GM13976 (cell line): ENCODE data around the gene SPC24.
"Not testable (repeated sequence)": the region's sequence is repeated elsewhere in the genome, so short reads cannot be mapped to it uniquely, and the experiment has no call there.

Source experiments
- DNase-seq: peaks from one replicate; pipeline ENCODE4 v3.0.0; 2012; ENCODE audit warnings: low spot score
- in situ Hi-C: fragments of 300-500 bp; cut with MboI; formaldehyde crosslinking; loops from one replicate; pipeline ENCODE4 v1.12.0; 2022; ENCODE audit warnings: low sequenced_read_pairs, mixed read lengths, inconsistent platforms; ENCODE audit not compliant: unreplicated experiment
- TF ChIP-seq, protein P1 (sequence below): IDR thresholded peaks from 2 replicates; pipeline ENCODE4 v1.5.1; 2012; ENCODE audit warnings: borderline replicate concordance, mild to moderate bottlenecking; ENCODE audit not compliant: insufficient read depth; ENCODE audit errors: extremely low read depth, missing control alignments, control extremely low read depth

Gene SPC24

DNA sequence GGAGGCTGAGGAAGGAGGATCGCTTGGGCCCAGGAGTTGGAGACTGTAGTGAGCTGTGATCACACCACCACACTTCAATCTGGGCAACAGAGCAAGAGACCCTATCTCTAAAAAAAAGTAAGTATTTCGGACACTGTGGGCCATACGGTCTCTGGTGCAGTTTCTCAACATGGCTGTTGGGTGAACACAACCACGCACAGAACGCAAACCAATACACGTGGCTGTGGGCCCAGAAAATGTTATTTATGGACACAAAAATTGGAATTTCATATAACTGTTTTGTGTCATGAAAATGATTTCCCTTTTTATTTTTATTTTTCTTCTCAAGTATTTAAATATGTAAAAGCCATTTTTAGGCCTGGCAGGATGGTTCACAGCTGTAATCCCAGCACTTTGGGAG lies 46.8 kb downstream of the SPC24 start:
- in situ Hi-C loops: no loop called here
- DNase-seq: no peak
- TF ChIP-seq, protein P1, sequence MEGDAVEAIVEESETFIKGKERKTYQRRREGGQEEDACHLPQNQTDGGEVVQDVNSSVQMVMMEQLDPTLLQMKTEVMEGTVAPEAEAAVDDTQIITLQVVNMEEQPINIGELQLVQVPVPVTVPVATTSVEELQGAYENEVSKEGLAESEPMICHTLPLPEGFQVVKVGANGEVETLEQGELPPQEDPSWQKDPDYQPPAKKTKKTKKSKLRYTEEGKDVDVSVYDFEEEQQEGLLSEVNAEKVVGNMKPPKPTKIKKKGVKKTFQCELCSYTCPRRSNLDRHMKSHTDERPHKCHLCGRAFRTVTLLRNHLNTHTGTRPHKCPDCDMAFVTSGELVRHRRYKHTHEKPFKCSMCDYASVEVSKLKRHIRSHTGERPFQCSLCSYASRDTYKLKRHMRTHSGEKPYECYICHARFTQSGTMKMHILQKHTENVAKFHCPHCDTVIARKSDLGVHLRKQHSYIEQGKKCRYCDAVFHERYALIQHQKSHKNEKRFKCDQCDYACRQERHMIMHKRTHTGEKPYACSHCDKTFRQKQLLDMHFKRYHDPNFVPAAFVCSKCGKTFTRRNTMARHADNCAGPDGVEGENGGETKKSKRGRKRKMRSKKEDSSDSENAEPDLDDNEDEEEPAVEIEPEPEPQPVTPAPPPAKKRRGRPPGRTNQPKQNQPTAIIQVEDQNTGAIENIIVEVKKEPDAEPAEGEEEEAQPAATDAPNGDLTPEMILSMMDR: no peak

DNA sequence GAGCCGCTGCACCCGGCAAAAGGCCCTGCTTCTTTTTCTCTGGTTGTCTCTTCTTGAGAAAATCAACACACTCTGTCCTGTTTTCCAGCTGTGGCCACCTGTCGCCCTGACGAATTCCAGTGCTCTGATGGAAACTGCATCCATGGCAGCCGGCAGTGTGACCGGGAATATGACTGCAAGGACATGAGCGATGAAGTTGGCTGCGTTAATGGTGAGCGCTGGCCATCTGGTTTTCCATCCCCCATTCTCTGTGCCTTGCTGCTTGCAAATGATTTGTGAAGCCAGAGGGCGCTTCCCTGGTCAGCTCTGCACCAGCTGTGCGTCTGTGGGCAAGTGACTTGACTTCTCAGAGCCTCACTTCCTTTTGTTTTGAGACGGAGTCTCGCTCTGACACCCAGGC lies 49.1 kb downstream of the SPC24 start:
- in situ Hi-C loops: no loop called here

DNA sequence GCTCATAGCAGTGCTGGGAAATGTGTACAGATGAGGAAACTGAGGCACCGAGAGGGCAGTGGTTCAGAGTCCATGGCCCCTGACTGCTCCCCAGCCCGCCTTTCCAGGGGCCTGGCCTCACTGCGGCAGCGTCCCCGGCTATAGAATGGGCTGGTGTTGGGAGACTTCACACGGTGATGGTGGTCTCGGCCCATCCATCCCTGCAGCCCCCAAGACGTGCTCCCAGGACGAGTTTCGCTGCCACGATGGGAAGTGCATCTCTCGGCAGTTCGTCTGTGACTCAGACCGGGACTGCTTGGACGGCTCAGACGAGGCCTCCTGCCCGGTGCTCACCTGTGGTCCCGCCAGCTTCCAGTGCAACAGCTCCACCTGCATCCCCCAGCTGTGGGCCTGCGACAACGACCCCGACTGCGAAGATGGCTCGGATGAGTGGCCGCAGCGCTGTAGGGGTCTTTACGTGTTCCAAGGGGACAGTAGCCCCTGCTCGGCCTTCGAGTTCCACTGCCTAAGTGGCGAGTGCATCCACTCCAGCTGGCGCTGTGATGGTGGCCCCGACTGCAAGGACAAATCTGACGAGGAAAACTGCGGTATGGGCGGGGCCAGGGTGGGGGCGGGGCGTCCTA lies 50.5 kb downstream of the SPC24 start:
- TF ChIP-seq, protein P1: no peak
- DNase-seq: no peak
- in situ Hi-C loops: no loop called here

More for the DNA sequence above, 49.1 kb downstream of the SPC24 start:
- DNase-seq: no peak
- TF ChIP-seq, protein P1: no peak

DNA sequence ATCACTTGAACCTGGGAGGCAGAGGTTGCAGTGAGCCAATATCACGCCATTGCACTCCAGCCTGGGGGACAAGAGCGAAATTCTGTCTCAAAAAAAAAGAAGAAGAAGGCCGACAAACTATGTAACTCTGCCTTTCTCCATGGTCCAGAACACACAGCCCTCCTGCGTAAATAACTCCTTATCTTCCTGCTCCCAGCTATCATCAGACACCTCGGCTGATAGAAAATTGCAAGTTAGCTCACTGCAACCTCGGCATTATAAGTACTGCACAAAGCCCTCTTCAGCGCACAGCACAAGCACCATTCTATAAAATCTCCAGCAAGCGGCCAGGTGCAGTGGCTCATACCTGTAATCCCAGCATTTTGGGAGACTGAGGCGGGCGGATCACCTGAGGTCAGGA lies 51.9 kb downstream of the SPC24 start:
- DNase-seq, in situ Hi-C loops: not testable (repeated sequence)

DNA sequence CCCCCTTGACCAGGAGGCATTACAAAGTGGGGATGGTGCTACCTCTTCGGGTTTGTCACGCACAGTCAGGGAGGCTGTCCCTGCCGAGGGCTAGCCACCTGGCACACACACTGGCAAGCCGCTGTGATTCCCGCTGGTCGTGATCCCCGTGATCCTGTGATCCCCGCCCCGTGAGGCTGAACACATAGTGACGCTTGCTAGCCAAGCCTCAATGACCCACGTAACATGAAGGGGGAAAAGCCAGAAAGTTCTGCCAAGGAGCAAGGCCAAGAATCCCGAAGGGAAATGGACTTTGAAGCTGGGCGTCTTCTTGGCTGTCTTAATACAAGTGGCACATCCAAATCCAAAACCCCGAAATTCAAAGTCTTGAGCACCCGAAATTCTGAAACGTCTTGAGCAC lies 52.6 kb downstream of the SPC24 start:
- DNase-seq: no peak
- TF ChIP-seq, protein P1: no peak
- in situ Hi-C loops: no loop called here

DNA sequence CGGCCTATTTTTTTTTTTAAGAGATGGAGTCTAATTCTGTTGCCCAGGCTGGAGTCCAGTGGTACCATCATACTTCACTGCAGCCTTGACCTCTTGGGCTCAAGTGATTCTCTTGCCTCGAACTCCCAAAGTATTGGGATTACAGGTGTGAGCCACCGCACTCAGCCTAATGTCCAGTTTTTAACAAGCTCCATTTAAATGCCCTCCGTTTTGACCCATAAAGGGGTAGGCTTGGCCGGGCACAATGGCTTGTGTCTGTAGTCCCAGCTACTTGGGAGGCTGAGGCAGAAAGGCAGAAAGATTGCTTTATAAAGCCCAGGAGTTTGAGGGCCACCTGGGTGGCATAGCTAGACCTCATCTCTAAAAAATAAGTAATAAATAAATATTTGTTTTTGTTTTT lies 54.5 kb downstream of the SPC24 start:
- DNase-seq: no peak
- in situ Hi-C loops: no loop called here
- TF ChIP-seq, protein P1: no peak

DNA sequence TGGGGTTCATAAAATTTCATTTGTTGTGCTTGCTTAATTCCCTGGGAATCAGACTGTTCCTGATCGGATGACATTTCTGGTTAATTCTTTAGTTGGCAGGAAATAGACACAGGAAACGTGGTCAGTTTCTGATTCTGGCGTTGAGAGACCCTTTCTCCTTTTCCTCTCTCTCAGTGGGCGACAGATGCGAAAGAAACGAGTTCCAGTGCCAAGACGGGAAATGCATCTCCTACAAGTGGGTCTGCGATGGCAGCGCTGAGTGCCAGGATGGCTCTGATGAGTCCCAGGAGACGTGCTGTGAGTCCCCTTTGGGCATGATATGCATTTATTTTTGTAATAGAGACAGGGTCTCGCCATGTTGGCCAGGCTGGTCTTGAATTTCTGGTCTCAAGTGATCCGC lies 55.5 kb downstream of the SPC24 start:
- in situ Hi-C loops: no loop called here
- TF ChIP-seq, protein P1: no peak

More for the DNA sequence above, 55.5 kb downstream of the SPC24 start:
- DNase-seq: no peak
